ENCODE results near the gene CIB4.

GRCh38 chr2:26568076-26568890 is 72.9 kb downstream of the CIB4 start:
- no peak for TF ChIP-seq POLR2A (IDR thresholded peaks at IDR 0.05)
- TF ChIP-seq CTCF (IDR thresholded peaks at IDR 0.05): no peak
